ENCODE results near the gene SLAMF7.
A peak's percentile ranks its signal among the peaks of the same experiment; 100 is the strongest.
"Not testable (repeated sequence)": the region's sequence is repeated elsewhere in the genome, so short reads cannot be mapped to it uniquely, and the experiment has no call there.

The SLAMF7 gene, protein sequence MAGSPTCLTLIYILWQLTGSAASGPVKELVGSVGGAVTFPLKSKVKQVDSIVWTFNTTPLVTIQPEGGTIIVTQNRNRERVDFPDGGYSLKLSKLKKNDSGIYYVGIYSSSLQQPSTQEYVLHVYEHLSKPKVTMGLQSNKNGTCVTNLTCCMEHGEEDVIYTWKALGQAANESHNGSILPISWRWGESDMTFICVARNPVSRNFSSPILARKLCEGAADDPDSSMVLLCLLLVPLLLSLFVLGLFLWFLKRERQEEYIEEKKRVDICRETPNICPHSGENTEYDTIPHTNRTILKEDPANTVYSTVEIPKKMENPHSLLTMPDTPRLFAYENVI

DNA sequence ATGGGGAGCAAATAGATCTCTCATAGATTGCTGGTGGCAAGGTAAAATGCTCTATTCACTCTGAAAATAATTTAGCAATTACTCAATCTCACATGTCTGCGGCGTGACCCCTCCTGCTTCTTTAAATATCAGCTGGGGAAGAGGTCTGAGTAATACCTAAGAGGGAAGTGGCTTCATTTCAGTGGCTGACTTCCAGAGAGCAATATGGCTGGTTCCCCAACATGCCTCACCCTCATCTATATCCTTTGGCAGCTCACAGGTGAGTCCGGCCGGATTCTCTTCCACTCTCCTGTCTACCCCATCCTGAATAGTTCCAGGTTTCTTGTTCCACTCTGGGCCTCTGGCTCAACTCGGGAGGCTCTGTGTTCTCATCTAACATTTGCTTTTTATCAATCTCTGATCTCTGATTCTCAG, at the start of gene SLAMF7:
Gene SLAMF7, plus strand, starts transcription at position 150 of the 414 bp plus-strand sequence. Its CDS starts 55 bp downstream, at position 205.
- FAIRE-seq: no peak
- peak; percentile 54 for DNase-seq (ENCODE audit: low spot score)

DNA sequence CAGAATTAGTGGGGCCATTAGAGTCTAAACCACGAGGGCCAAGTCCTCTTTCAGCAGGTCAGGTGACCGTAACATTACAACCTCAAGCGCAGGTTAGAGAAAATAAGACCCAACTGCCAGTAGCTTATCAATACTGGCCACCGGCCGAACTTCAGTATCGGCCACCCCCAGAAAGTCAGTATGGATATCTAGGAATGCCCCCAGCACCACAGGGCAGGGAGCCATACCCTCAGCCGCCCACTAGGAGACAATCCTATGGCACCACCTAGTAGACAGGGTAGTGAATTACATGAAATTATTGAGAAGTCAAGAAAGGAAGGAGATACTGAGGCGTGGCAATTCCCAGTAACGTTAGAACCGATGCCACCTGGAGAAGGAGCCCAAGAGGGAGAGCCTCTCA, 46.7 kb upstream of the SLAMF7 start:
- not testable (repeated sequence) for DNase-seq (ENCODE audit: low spot score); FAIRE-seq

DNA sequence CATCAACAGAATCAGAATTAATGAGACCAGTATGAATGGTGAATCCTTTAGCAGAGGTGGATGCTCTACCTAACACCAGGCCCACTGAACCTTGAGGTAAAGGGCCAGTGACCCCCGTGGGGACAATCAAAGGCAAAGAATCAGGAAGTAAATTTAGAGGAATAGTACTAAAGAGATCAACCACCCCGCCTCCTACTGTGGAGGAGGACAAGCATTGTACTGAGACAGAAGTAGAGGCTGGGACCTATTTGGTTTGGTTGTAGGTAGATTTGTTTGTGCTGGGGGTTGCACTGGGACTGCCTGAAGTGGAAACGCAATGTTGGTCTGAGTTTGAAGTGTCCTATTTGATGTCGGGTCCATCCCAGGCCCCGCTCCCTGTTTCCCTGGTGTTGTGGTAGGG, 36.9 kb upstream of the SLAMF7 start:
- DNase-seq (ENCODE audit: low spot score) (no peak), FAIRE-seq (no peak)

DNA sequence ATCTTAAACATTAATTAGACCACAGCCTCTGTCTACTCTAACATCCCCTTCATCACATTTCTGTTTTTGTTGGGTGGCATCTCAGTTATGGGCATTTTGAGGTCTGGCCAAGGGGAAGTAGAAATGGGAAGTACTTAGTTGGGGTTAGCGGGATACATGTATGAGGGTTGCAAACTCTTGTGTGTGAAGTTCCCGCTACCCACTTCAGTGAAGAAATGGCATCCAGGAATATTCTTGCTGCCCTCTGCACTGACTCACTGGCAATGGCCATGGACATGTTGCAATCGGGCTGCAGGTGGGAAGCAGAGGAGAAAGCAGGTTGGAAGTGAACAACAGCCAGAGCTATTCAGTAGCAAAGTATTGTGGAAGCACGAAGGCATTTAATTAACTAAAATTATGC, 34.8 kb upstream of the SLAMF7 start:
- no peak for DNase-seq (ENCODE audit: low spot score)
- no peak for FAIRE-seq

DNA sequence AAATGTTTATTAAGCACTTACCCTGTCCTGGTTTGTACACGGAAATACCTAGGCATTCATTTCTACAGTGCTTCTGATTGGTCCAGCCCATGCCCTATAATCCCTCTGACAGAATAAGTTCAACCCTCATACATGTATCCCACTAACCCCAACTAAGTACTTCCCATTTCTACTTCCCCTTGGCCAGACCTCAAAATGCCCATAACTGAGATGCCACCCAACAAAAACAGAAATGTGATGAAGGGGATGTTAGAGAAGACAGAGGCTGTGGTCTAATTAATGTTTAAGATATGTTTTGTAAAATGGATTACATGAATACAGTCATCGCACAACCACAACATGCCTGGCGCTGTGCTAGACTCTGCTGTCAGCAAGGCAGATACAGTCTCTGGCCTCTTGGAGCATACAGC, 33.8 kb upstream of the SLAMF7 start:
- not testable (repeated sequence) for DNase-seq (ENCODE audit: low spot score)
- FAIRE-seq: peak; percentile 92

DNA sequence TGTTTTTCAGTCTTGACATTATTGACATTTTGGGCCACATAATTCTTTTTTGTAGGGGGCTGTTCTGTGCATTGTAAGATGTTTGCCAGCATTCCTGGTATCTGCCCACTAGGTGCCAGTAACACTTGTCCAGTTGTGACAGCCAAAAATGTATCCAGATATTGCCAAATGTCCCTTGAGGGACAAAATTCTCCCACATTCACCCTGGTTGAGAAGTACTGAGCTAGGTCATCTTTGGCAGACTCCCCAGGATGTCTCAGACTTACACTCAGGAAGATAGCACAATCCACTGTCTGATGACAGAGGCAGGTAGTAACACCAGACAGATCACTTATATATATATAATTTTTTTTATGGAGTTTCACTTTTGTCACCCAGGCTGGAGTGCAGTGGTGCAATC, 33.3 kb upstream of the SLAMF7 start:
- no peak for DNase-seq (ENCODE audit: low spot score)
- FAIRE-seq: no peak

DNA sequence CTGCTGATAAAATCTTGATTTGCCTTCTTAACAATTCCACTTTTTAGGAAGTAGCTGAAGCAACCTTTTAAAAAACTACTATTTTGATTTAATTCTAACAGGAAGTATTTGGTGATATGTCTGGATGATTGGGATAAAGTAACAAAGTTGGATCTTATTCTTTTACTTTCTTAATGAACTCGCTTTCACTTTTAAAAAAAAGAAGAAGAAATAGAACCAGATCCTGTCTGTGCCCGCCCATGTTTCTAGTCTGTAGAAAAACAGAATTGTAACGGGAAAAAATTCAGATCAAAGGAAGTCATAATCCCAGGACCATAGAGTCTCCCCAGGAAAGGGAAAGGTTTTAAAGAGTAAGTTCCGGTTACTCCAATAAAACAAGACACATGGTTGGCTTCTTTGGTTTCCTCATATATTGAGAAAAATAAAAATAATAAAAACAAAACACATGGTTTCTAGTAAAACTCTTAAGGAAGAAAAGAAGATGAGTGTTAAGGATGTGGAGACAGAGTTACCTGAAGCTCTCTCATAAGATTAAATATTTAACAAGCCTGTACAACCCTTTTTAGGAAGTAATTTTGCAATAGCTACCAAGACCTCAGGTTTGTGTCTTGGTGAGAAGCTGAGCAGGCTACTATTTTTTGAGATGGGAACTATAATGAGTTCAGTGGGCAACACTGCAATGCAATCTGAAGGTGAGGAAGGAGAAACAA, 32.4 kb upstream of the SLAMF7 start:
- FAIRE-seq: no peak
- no peak for DNase-seq (ENCODE audit: low spot score)

DNA sequence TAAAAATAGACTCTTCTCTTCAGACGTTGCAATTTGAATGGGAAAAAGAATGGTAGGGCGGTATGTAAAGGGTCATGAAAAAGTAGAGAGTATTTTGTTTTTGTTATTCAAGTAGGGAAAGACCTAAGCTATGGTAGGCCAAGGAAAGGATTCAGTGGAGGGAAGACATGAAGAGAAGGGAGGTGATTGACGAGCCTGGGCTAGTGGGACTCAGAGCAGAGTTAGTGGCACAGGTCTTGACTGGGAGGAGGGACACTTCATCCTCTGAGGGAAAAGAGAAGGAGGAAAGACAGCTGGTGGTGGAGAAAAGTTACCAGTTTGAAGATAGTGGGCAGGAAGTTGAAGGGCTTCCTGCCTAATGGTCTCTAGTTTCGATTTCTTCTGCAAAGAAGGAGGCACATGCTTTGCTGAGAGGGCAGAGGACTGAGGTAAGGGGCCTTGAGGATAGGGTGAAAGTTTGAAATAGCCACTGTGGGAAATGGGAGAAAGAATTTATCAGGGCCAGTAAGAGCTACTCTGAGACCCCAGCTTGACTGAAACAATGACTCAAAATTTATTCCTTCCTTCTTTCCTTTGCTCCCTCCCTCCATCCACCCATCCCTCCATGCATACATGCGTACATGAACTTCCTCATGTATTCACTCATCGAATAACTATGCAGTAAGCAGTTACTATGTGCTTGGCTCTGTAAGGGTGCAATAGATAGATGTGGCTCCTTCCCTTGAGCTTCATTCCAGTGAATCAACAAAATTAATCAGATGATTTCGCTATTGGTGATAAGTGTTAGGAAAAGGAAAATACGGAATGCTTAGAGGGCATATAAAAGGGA, 31.6 kb upstream of the SLAMF7 start:
- no peak for DNase-seq (ENCODE audit: low spot score)
- FAIRE-seq: no peak

DNA sequence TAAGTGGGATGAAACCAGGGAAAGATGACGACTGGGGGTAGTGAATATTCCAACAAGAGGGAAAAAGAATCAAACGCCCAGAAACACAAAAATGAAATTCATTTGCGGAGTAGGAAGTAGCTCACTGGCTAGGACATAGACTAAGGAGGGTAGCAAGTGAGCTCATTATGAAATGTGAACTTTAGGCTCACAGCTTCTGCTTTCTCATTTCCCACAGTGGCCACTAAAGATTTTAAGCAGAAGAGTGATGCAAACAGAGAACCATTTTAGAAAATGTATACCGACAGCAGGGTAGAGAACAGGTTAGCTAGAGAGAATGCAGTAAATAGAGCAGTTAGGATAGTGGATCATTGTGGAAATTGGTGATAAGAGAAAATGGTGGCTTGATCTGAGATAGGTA, 30.9 kb upstream of the SLAMF7 start:
- FAIRE-seq: no peak
- DNase-seq (ENCODE audit: low spot score): no peak

DNA sequence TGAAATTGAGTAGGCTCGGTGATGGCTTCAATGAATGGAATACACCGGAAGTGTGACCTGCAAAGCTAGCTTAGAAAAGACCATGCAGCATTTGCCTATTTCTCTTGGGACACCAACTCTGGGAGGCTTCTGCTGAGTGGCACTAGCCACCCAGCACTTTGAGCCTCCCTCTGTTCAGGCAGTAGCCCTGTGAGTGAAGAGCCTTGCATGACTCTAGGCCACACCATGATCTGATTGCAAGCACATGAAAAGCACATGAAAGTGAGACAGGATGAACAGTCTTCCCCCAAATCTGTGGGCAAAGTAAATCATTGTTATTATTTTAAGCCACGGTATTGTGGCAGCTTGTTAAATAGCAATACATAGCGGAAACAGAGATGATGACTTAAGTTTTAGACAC, 30.2 kb upstream of the SLAMF7 start:
- DNase-seq (ENCODE audit: low spot score) (no peak), FAIRE-seq (no peak)

DNA sequence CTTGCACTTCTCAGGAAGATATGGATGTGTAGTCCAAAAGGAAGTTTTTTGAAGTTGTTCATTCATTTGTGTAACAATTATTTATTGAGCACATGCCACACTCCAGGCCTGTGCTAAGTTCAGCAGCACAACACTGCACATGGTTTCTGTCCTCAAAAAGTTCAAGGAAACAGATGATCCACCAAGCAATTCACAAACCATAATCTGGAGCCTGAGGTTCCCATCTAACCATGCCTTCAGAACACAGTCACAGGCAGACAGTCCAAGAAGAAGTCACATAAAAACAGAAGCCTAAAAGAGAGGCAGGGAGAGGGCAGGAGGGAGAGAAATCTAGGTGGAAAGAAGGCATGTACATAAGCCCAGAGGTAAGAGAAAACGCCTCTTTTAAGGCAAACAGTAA, 29.3 kb upstream of the SLAMF7 start:
- FAIRE-seq: no peak
- no peak for DNase-seq (ENCODE audit: low spot score)

DNA sequence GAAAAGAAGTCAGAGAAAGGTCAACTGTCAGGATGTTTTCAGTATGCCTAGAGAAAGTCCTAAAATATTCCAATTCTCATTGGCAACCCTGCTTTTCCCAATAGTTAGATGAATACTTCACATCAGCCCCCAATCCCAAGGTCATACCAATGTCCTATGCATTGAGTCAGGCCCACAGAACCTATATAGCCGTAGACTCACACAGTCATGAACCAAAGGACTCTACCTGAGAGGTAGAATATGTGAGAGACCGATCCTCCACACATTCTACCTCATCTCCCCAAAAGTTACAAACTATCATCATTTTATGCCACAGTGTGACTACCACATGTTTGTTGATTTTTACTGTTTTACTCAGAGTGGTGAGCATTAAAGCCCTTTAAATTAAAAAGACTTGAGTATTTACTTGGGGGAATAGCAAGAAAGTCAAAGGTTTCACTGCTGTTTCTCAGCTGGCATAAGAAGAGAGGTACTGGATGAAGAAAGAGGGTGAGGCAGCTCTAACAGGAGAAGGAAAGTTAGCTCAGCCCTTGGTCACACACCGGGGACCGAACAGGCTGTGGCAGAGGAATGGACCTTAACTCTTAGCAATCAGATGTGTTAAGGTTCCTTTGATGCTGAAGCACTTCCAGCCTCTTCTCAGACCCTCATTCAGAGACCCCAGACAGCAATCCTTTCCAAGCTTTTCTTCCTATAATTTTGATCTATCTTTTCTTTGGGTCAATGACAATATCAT, 28.4 kb upstream of the SLAMF7 start:
- DNase-seq (ENCODE audit: low spot score): no peak
- FAIRE-seq: no peak

DNA sequence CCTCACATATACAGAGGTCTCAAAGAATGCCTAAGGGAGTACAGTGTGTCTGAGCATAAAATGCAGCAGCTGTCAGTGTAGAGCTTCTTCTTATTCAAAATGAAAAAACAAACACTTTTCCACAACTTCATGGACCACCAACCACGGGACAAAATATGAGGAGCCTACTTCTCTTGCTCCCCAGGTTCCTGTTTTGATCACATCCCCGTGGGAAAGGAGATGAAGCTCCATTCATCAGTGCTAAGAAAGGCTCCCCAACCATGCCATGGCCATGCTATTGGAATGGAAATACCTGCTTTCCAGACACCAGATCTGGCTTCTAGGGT, 27.8 kb upstream of the SLAMF7 start:
- DNase-seq (ENCODE audit: low spot score) (no peak), FAIRE-seq (no peak)

DNA sequence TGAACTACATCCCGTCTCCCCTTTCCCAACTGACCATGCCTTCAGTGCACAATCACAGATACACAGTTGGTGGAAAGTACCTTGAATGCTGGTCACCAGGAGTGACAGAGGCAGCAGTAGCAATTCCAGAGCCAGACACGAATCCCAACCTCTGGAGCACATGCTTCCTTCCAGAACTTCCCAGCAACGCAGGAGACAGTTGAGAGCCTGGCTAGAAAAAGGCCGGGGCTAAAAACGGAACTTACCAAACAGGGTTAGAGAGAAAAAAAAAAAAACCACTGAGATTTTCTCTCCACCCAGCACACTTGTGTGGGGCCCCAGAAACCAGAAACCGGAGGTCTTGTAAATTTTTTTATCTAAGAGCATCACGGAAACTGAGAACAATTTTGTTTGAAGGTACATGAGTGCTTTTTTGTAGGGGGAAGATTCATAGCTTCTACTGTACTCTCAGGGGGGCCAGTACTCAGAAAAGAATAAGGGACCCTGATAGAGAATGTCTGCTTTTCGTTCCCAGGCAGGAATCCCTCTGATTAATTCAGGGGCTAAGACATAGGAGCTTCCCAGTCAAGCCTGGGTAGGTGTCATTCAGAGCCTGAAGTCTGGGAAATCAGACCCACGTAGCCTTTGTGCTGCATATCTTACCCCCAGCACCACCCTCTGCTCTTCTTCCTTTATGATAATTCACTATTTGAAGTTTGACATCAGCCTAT, 27.3 kb upstream of the SLAMF7 start, which contains the start of gene CD48:
Gene CD48, minus strand, starts transcription at position 221 of the 710 bp plus-strand sequence. Its CDS starts 59 bp downstream, at position 162.
- FAIRE-seq (no peak), DNase-seq (ENCODE audit: low spot score) (no peak)

DNA sequence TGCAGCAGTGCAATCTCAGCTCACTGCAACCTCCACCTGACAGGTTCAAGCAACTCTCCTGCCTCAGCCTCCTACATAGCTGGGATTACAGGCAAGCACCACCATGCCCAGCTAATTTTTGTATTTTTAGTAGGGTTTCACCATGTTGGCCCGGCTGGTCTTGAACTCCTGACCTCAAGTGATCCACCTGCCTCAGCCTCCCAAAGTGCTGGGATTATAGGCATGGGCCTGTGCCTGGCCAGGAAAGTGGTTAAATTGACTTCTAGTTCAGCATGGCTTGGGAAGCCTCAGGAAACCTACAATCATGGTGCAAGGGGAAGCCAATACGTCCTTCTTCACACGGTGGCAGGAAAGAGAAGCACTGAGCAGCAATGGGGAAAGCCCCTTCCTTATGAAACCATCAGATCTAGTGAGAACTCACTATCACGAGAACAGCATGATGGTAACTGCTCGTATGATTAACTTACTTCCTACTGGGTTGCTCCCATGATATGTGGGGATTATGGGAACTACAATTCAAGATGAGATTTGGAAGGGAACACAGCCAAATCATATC, 26.4 kb upstream of the SLAMF7 start:
- not testable (repeated sequence) for FAIRE-seq; DNase-seq (ENCODE audit: low spot score)

DNA sequence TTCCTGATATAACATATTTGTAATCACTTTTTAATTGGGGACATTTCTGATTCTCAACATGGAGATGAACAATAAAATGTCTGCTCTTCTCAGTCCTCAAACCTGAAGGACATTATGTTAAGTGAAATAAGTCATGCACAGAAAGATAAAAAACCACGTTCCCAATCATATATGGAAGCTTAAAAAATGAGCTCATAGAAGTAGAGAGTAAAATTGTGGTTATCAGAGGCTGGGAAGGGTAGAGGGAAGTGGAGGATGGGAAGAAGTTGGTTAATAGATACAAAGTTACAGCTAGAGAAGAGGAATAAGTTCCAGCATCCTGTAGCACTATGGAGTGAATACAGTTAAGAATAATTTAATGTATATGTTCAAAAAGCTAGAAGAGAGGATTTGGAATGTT, 25.9 kb upstream of the SLAMF7 start:
- FAIRE-seq (no peak), DNase-seq (ENCODE audit: low spot score) (no peak)

DNA sequence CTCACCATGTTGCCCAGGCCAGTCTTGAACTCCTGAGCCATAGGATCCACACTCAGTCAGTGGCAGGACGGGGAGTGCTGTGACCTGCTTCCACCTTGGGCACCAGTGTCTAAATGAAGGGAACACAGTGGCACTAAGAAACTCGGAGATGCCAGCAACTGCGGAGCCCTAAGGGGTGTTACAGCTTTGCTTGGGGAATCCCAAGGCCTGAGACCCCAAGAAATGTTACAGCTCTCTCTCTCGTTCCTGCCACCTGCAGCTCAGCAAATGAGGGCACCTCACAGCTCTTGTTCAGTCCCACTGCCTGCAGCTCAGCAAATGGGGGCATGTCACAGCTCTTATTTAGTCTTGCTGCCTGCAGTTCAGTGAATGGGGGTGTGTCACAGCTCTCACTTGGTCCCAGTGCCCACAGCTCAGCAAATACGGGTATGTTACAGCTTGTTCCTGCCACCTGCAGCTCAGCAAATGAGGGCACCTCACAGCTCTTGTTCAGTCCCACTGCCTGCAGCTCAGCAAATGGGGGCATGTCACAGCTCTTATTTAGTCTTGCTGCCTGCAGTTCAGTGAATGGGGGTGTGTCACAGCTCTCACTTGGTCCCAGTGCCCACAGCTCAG, 24.9 kb upstream of the SLAMF7 start:
- DNase-seq (ENCODE audit: low spot score): not testable (repeated sequence)
- FAIRE-seq: peak; percentile 53

DNA sequence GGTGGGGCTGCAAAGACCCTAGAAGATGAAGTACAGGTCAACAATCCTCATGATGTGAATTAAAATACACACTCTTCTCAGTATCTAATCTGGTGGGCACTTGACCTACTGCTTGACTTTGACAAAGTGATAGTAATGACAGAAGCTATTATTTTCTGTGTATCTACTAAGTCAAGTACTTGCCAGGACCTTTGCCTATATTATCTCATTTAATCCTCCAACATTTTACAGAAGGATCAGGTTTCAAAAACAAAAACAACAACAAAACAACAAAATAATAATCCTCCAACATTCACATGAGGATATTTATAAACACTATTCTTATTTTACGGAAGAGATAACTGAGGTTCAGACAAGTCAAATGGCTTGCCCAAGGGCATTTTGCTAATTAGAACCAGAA, 23.0 kb upstream of the SLAMF7 start:
- FAIRE-seq (no peak), DNase-seq (ENCODE audit: low spot score) (no peak)

DNA sequence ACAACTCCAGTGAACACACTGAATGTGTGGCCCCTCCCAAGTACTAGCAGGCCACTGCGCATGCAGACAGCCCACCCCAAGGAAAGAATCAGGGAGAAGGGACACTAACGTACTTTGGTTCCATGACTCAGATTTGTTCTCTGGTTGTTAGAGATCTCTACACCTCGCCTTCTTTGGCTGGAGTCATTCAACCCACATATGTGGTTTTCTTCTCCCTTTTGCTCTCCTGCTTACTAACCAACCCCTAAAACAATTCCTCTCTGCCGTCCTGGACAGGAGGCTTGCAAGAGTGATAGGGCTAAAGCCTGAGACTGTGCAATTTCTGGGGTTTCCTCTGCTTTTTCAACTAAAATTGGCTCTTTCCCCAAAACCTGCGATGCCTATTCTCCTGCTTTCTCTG, 21.7 kb upstream of the SLAMF7 start:
- DNase-seq (ENCODE audit: low spot score) (no peak), FAIRE-seq (no peak)

DNA sequence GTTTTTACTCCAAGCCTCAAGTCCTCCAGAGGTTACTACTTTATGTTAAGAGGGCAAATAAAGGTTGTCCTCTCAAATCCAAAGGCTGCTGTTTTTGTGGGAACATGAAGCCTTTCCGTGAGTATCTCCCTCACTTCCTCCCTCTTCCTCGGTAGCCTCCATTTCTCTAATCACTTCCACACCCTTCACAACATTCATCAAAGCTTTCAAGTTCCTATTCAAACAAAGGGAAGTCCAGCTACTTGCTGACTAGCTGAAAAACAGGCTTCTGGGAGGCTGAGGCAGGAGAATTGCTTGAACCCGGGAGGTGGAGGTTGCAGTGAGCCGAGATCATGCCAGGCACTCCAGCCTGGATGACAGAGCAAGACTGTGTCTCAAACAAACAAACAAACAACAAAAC, 20.8 kb upstream of the SLAMF7 start:
- no peak for FAIRE-seq
- no peak for DNase-seq (ENCODE audit: low spot score)

Measured in urothelium cell line (cell line).